DOHH2 (cell line): ENCODE data around the gene COL2A1.

Experiments
- H3F3A ChIP-seq: fragments of 200-600 bp; sonication (generic), shearing (Covaris generic); 2 replicates; pipeline ENCODE4 v1.6.0; 2016; ENCODE audit warnings: antibody characterized with exemption, mild to moderate bottlenecking; ENCODE audit not compliant: control insufficient read depth, insufficient read depth
- H3K27ac ChIP-seq: fragments of 200-600 bp; sonication (generic); 2 replicates; pipeline ENCODE4 v1.5.1; 2014; ENCODE audit warnings: low read depth, mild to moderate bottlenecking, low read length, moderate library complexity
- H3K27me3 ChIP-seq: fragments of 200-600 bp; sonication (generic); 2 replicates; pipeline ENCODE4 v1.6.1; 2014; ENCODE audit warnings: mild to moderate bottlenecking, low read length, mixed read lengths; ENCODE audit not compliant: control insufficient read depth
- H3K36me3 ChIP-seq: fragments of 200-600 bp; sonication (generic); 2 replicates; pipeline ENCODE4 v1.6.1; 2014; ENCODE audit warnings: mild to moderate bottlenecking, low read length, moderate library complexity, mixed read lengths; ENCODE audit not compliant: control insufficient read depth
- H3K4me1 ChIP-seq: fragments of 200-600 bp; sonication (generic); 2 replicates; pipeline ENCODE4 v1.6.1; 2014; ENCODE audit warnings: mild to moderate bottlenecking, low read length, mixed read lengths; ENCODE audit not compliant: control insufficient read depth
- H3K4me2 ChIP-seq: fragments of 200-600 bp; sonication (generic); 2 replicates; pipeline ENCODE4 v1.6.0; 2014; ENCODE audit warnings: mild to moderate bottlenecking, low read length, moderate library complexity
- H3K4me3 ChIP-seq: fragments of 200-600 bp; sonication (generic); 2 replicates; pipeline ENCODE4 v1.5.1; 2014; ENCODE audit warnings: mild to moderate bottlenecking, low read length, mixed read lengths
- H3K79me2 ChIP-seq: fragments of 200-600 bp; sonication (generic); 2 replicates; pipeline ENCODE4 v1.6.1; 2014; ENCODE audit warnings: mild to moderate bottlenecking, low read length, mixed read lengths; ENCODE audit not compliant: control insufficient read depth
- H3K9me2 ChIP-seq: fragments of 200-600 bp; sonication (generic); replicated peaks from 2 replicates; pipeline ENCODE4 v1.6.1; 2014; ENCODE audit warnings: mild to moderate bottlenecking, low read length, mixed read lengths; ENCODE audit not compliant: control insufficient read depth
- H3K9me3 ChIP-seq: fragments of 200-600 bp; sonication (generic); 2 replicates; pipeline ENCODE4 v1.6.1; 2014; ENCODE audit warnings: antibody characterized with exemption, low read length, mixed read lengths; ENCODE audit not compliant: control insufficient read depth, insufficient read depth
- H4K20me1 ChIP-seq: fragments of 200-600 bp; sonication (generic); 2 replicates; pipeline ENCODE4 v1.6.0; 2014; ENCODE audit warnings: low read depth, mild to moderate bottlenecking, antibody characterized with exemption, low read length, moderate library complexity; ENCODE audit not compliant: control insufficient read depth, insufficient read depth
- CTCF ChIP-seq: fragments of 200-600 bp; sonication (generic); IDR thresholded peaks from one replicate; pipeline ENCODE4 v1.5.1; 2014; ENCODE audit warnings: antibody characterized with exemption, mild to moderate bottlenecking, low read depth, low read length; ENCODE audit not compliant: poor library complexity, severe bottlenecking
- EZH2phosphoT487 ChIP-seq: fragments of 200-600 bp; sonication (generic); IDR thresholded peaks from 2 replicates; pipeline ENCODE4 v1.6.1; 2017; ENCODE audit warnings: borderline replicate concordance, mild to moderate bottlenecking, antibody characterized with exemption, low read length, moderate library complexity, mixed read lengths

COL2A1 gene

GRCh38 chr12:47930634-47931033 lies 73.6 kb downstream of the COL2A1 start:
- H3K9me2 ChIP-seq, result no peaks in the 10 kb centered on the region
- peaks cover 21% of the 10 kb centered on the region for H3K27me3 ChIP-seq
- TF ChIP-seq EZH2phosphoT487 (no peak), CTCF (no peak)
- no peaks in the 10 kb centered on the region for H3K79me2 ChIP-seq
- H3K27ac ChIP-seq, result no peak overlapping the region
- no peaks in the 10 kb centered on the region for H3K36me3 ChIP-seq
- H3F3A ChIP-seq, result no peaks in the 10 kb centered on the region
- no peak overlapping the region for H3K4me3 ChIP-seq
- no peak overlapping the region for H3K4me2 ChIP-seq
- no peaks in the 10 kb centered on the region for H4K20me1 ChIP-seq
- H3K9me3 ChIP-seq, result no peaks in the 10 kb centered on the region
- no peaks in the 10 kb centered on the region for H3K4me1 ChIP-seq

- peaks cover 26% of the 10 kb centered on the region for H3K27me3 ChIP-seq
- TF ChIP-seq CTCF (no peak), EZH2phosphoT487 (no peak)
- no peak overlapping the region for H3K4me2 ChIP-seq
- no peak overlapping the region for H3K27ac ChIP-seq
- H3F3A ChIP-seq, result no peaks in the 10 kb centered on the region
- no peak overlapping the region for H3K4me3 ChIP-seq
- H3K9me3 ChIP-seq, result no peaks in the 10 kb centered on the region
- H3K79me2 ChIP-seq, result no peaks in the 10 kb centered on the region
- no peaks in the 10 kb centered on the region for H3K4me1 ChIP-seq
- no peaks in the 10 kb centered on the region for H3K9me2 ChIP-seq
- no peaks in the 10 kb centered on the region for H3K36me3 ChIP-seq
- H4K20me1 ChIP-seq, result no peaks in the 10 kb centered on the region
Observed at GRCh38 chr12:47927346-47927745, 76.9 kb downstream of the COL2A1 start.
